Measurements from ENCODE around the gene TRAF4.
"Not testable (repeated sequence)": the region's sequence is repeated elsewhere in the genome, so short reads cannot be mapped to it uniquely, and the experiment has no call there.

The TRAF4 gene

DNA sequence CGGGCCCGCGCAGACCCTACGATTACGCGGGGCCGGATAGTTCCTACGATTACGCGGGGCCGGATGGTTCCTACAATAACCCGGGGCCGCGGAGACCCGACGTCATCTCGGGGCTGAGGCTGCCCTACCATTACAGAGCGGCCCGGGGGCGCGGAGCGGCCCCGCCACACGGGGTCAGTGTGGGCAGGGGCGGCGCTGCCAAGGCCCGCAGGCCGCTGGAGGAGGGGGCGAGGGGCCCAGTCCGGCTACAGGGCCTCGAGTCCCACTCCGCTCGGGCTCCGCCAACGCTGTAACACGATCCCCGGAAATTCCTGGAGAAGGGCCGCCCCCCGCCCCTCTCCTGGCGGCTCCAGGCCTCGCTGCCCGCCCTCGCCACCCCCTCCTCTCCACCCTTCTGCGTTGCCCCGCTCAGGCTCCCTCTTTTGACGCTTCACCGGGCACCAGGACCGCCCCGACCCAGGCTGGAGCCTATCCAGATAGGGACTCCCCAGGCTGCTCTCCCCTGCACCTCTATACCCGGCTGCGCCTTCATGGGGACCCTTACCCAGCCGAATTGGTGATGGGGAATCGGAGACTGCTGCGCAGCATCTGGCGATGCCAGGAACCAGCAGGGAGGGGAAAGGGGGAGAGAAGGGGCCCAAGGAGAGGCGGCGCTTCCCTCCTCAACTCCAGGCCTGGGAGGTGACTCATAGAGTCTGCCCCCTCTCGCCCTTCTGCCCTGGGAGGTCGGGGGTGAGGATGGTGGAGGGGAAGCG lies 26.1 kb upstream of the TRAF4 start, which contains the start of gene RAB34:
Gene RAB34, minus strand, starts transcription at position 291 of the 755 bp plus-strand sequence. CDS start 602 bp downstream, outside the sequence.
- H3K27me3 ChIP-seq (replicated peaks), result no peaks in the 10 kb centered on the region
- TF ChIP-seq, protein P1, sequence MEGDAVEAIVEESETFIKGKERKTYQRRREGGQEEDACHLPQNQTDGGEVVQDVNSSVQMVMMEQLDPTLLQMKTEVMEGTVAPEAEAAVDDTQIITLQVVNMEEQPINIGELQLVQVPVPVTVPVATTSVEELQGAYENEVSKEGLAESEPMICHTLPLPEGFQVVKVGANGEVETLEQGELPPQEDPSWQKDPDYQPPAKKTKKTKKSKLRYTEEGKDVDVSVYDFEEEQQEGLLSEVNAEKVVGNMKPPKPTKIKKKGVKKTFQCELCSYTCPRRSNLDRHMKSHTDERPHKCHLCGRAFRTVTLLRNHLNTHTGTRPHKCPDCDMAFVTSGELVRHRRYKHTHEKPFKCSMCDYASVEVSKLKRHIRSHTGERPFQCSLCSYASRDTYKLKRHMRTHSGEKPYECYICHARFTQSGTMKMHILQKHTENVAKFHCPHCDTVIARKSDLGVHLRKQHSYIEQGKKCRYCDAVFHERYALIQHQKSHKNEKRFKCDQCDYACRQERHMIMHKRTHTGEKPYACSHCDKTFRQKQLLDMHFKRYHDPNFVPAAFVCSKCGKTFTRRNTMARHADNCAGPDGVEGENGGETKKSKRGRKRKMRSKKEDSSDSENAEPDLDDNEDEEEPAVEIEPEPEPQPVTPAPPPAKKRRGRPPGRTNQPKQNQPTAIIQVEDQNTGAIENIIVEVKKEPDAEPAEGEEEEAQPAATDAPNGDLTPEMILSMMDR (IDR thresholded peaks at IDR 0.05; ENCODE audit: low read depth, low read length, missing control alignments), result peak; percentile 4
- peak within 1 kb of the TSS; percentile 93 for H3K27ac ChIP-seq
- peak; percentile 70 for DNase-seq
- in situ Hi-C loops (cut with HindIII; ENCODE audit: low pct_ligation_motif_present, low sequenced_read_pairs), result no loop called here
- H3K36me3 ChIP-seq (replicated peaks), result peaks cover 32% of the 10 kb centered on the region
- H3K4me3 ChIP-seq (ENCODE audit: low read depth, low read length), result peak within 1 kb of the TSS; percentile 85

DNA sequence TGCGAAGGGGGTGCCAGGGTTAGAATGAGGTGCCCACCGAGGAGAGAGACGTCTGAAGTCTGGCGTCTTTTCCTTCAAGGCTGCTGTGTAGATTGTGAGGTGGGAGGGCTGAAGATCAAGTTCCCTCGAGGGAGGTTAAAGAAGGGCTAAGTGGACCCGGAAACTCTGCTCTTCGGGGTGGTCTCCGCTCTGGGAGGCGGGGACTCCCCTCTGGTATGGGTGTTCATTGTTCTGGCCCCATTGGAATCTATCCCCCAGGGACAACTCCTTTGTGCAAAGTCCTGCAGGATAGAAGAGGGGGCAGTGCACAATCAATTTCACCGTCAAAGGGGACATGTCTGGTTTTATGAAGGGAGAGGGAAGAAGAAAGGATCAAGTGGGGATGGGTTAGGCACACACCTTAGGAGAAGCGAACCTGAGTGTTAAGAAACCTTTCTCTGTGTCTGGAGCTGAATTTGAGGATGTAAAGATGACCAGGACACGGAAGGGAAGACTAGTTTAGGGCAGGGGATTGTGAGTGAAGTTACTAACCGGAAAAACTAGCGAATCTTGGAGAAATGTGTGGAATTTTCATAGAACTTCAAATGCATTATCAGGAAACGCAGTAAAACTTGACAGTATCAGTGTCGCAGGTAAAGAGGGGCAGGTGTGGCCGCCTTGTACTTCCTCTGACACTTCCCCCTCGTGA lies 25.3 kb upstream of the TRAF4 start:
- peak overlapping the region; percentile 93 for H3K27ac ChIP-seq
- peaks cover 40% of the 10 kb centered on the region for H3K36me3 ChIP-seq (replicated peaks)
- TF ChIP-seq, protein P1 (IDR thresholded peaks at IDR 0.05; ENCODE audit: low read depth, low read length, missing control alignments), result no peak
- H3K4me3 ChIP-seq (ENCODE audit: low read depth, low read length), result peak overlapping the region; percentile 85
- no peaks in the 10 kb centered on the region for H3K27me3 ChIP-seq (replicated peaks)
- no peak for DNase-seq
- in situ Hi-C loops (cut with HindIII; ENCODE audit: low pct_ligation_motif_present, low sequenced_read_pairs), result no loop called here

DNA sequence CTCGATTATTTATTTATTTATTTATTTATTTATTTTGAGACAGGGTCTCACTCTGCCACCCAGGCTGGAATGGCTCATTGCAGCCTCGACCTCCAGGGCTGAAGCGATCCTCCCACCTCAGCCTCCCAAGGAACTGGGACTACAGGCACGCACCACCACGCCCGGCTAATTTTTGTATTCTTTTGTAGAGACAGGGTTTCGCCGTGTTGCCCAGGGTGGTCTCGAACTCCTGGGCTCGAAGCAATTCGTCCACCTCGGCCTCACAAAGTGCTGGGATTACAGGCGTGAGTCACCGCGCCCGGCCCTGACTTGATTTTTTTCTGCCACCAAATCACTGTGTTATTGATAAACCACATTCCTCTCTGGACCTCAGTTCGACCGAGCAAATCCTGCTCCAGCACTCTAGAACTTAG lies 24.8 kb upstream of the TRAF4 start:
- TF ChIP-seq, protein P1 (IDR thresholded peaks at IDR 0.05; ENCODE audit: low read depth, low read length, missing control alignments), result no peak
- in situ Hi-C loops (cut with HindIII; ENCODE audit: low pct_ligation_motif_present, low sequenced_read_pairs), result no loop called here
- no peaks in the 10 kb centered on the region for H3K27me3 ChIP-seq (replicated peaks)
- peak overlapping the region; percentile 97 for H3K4me3 ChIP-seq (ENCODE audit: low read depth, low read length)
- H3K36me3 ChIP-seq (replicated peaks), result peaks cover 43% of the 10 kb centered on the region
- no peak for DNase-seq
- H3K27ac ChIP-seq, result peak overlapping the region; percentile 93

DNA sequence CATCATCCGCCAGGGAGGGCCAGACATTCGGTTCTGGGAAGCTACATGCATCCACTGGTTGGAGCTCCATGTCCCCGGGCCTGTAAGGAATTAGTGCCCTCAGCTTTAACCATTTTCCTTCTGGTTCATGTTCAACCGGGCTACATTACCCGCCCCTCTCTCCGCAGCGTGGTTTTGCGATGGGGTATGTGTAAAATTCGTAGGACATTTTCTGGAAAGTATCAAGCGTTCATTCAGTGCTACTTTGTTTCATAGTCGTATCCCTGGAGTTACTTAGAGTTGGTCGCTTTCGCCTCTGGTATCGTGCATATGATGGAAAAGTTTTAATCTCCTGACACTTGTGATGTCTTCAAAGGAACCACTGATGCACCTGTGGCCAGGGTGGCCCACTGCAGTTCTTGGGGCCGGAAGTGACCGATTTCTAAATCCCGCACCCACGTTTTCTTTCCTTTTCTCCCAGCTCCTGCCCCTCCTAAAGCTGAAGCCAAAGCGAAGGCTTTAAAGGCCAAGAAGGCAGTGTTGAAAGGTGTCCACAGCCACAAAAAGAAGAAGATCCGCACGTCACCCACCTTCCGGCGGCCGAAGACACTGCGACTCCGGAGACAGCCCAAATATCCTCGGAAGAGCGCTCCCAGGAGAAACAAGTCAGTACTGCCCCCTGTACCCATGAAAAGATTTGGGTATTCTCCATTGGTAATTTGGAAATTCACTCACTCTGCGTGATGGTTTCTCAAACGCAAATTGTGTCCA lies 23.4 kb upstream of the TRAF4 start:
- Histone ChIP-seq H3K27ac (peak overlapping the region; percentile 93), H3K36me3 (replicated peaks) (peaks cover 43% of the 10 kb centered on the region), H3K27me3 (replicated peaks) (no peaks in the 10 kb centered on the region), H3K4me3 (ENCODE audit: low read depth, low read length) (peak overlapping the region; percentile 97)
- TF ChIP-seq, protein P1 (IDR thresholded peaks at IDR 0.05; ENCODE audit: low read depth, low read length, missing control alignments), result peak; percentile 28
- in situ Hi-C loops (cut with HindIII; ENCODE audit: low pct_ligation_motif_present, low sequenced_read_pairs), result no loop called here
- no peak for DNase-seq

DNA sequence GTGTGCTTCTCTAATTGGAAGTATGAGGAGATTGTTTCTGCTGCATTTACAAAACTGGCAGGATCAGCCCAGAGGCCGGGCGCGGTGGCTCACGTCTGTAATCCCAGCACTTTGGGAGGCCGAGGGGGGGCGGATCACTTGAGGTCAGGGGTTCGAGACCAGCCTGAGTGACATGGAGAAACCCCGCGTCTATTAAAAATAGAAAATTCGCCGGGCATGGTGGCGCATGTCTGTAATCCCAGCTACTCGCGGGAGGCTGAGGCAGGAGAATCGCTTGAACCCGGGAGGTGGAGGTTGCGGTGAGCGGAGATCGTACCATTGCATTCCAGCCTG lies 22.8 kb upstream of the TRAF4 start:
- Histone ChIP-seq H3K4me3 (ENCODE audit: low read depth, low read length) (peak overlapping the region; percentile 97), H3K27ac (peak overlapping the region; percentile 93), H3K36me3 (replicated peaks) (peaks cover 43% of the 10 kb centered on the region)
- in situ Hi-C loops (cut with HindIII; ENCODE audit: low pct_ligation_motif_present, low sequenced_read_pairs); H3K27me3 ChIP-seq (replicated peaks); DNase-seq: not testable (repeated sequence)

Measured in brain microvascular endothelial cell (primary cell).